Neuronal stem cell (in vitro differentiated cells): ENCODE measurements around the gene MIPEP.
A peak's percentile ranks its signal among the peaks of the same experiment; 100 is the strongest.

Experiments
- DNase-seq: peaks from one replicate; pipeline ENCODE4 v3.0.0-alpha.2; 2013; ENCODE audit warnings: low spot score
- H2AFZ ChIP-seq: one replicate; pipeline ENCODE4 v1.6.1; 2013; ENCODE audit warnings: mild to moderate bottlenecking, low read length, inconsistent platforms
- H2AK5ac ChIP-seq: 2 replicates; pipeline ENCODE4 v1.6.1; 2013; ENCODE audit warnings: low read depth, mild to moderate bottlenecking, inconsistent platforms, low read length, moderate library complexity, mixed read lengths
- H2BK120ac ChIP-seq: 2 replicates; pipeline ENCODE4 v1.6.1; 2013; ENCODE audit warnings: low read depth, mild to moderate bottlenecking, inconsistent platforms, low read length, moderate library complexity, mixed read lengths
- H2BK12ac ChIP-seq: one replicate; pipeline ENCODE4 v1.6.1; 2013; ENCODE audit warnings: low read length, inconsistent platforms
- H2BK15ac ChIP-seq: 2 replicates; pipeline ENCODE4 v1.6.1; 2013; ENCODE audit warnings: mild to moderate bottlenecking, low read length, inconsistent platforms, mixed read lengths
- H2BK5ac ChIP-seq: one replicate; pipeline ENCODE4 v1.6.1; 2013; ENCODE audit warnings: inconsistent platforms, mild to moderate bottlenecking, low read length, moderate library complexity
- H3K14ac ChIP-seq: one replicate; pipeline ENCODE4 v1.6.1; 2013; ENCODE audit warnings: low read length, inconsistent platforms
- H3K18ac ChIP-seq: 2 replicates; pipeline ENCODE4 v1.6.1; 2013; ENCODE audit warnings: low read length, inconsistent platforms
- H3K23ac ChIP-seq: 2 replicates; pipeline ENCODE4 v1.6.1; 2013; ENCODE audit warnings: low read depth, mild to moderate bottlenecking, mixed read lengths, low read length, inconsistent platforms; ENCODE audit not compliant: poor library complexity
- H3K27ac ChIP-seq: replicated peaks from 3 replicates; pipeline ENCODE4 v1.5.1; 2013; ENCODE audit warnings: low read length, inconsistent platforms
- H3K27me3 ChIP-seq, 3 experiments: 2 replicates each; pipeline ENCODE4 v1.6.1; 2013; ENCODE audit warnings: low read length in 3 of 3, mild to moderate bottlenecking in 2 of 3, inconsistent platforms in 1 of 3, low read depth in 1 of 3, mixed read lengths in 1 of 3, moderate library complexity in 1 of 3; ENCODE audit not compliant: control insufficient read depth in 3 of 3, insufficient read depth in 3 of 3
- H3K36me3 ChIP-seq, 2 donors: replicated peaks in 1 of 2; 2 replicates each; pipeline ENCODE4 v1.6.1; 2013; ENCODE audit warnings: low read length in 2 of 2; ENCODE audit not compliant: control insufficient read depth in 2 of 2, insufficient read depth in 2 of 2
- H3K4ac ChIP-seq: 2 replicates; pipeline ENCODE4 v1.6.1; 2013; ENCODE audit warnings: inconsistent platforms, mild to moderate bottlenecking, low read length, moderate library complexity
- H3K4me1 ChIP-seq, 2 donors: 1 replicate in 1 of 2; 2 replicates in 1 of 2; pipeline ENCODE4 v1.6.1; 2013; ENCODE audit warnings: low read length in 2 of 2, low read depth in 1 of 2; ENCODE audit not compliant: control insufficient read depth in 2 of 2, insufficient read depth in 1 of 2
- H3K4me2 ChIP-seq: one replicate; pipeline ENCODE4 v1.6.1; 2013; ENCODE audit warnings: mild to moderate bottlenecking, low read length, inconsistent platforms; ENCODE audit not compliant: insufficient read depth, poor library complexity, severe bottlenecking
- H3K4me3 ChIP-seq, 2 donors: 2 replicates each; pipeline ENCODE4 v1.5.1; 2013; ENCODE audit warnings: low read length in 2 of 2, mild to moderate bottlenecking in 2 of 2, inconsistent platforms in 1 of 2, moderate library complexity in 1 of 2
- H3K79me1 ChIP-seq: one replicate; pipeline ENCODE4 v1.6.1; 2013; ENCODE audit warnings: low read depth, mild to moderate bottlenecking, inconsistent platforms, low read length, moderate library complexity
- H3K9ac ChIP-seq: one replicate; pipeline ENCODE4 v1.6.1; 2013; ENCODE audit warnings: mild to moderate bottlenecking, low read depth, low read length, inconsistent platforms; ENCODE audit not compliant: poor library complexity
- H3K9me3 ChIP-seq, 2 donors: replicated peaks in 1 of 2; 2 replicates each; pipeline versions ENCODE3 to v1.6.1; 2013; ENCODE audit warnings: low read length in 2 of 2, mild to moderate bottlenecking in 2 of 2, inconsistent platforms in 1 of 2, low read depth in 1 of 2, mixed read lengths in 1 of 2, moderate library complexity in 1 of 2; ENCODE audit not compliant: control insufficient read depth in 2 of 2, insufficient read depth in 1 of 2
- H4K8ac ChIP-seq: one replicate; pipeline ENCODE4 v1.6.1; 2013; ENCODE audit warnings: low read depth, mild to moderate bottlenecking, inconsistent platforms, low read length, moderate library complexity
- H4K91ac ChIP-seq: one replicate; pipeline ENCODE4 v1.6.1; 2013; ENCODE audit warnings: low read length, low read depth, mild to moderate bottlenecking, inconsistent platforms; ENCODE audit not compliant: poor library complexity
- WGBS, 2 donors: extraction: QIAGEN DNeasy Blood & Tissue Kit; methylation state at CpG; one replicate each; pipeline ENCODE4 v1.1.7; 2013; ENCODE audit warnings: missing lambda C conversion rate in 2 of 2, mixed read lengths in 1 of 2; ENCODE audit not compliant: insufficient read length in 2 of 2, insufficient replicate concordance in 1 of 2; ENCODE audit errors: extremely low coverage in 2 of 2; 5-methylcytosine and 5-hydroxymethylcytosine counted together

The MIPEP gene

GRCh38 chr13:23770428-23770827 lies 118.8 kb downstream of the MIPEP start:
- Histone ChIP-seq H4K91ac (no peak overlapping the region), H2BK15ac (no peak overlapping the region), H3K14ac (no peak overlapping the region), H3K27ac (no peak overlapping the region), H3K79me1 (no peaks in the 10 kb centered on the region), H2AK5ac (no peak overlapping the region), H2BK5ac (no peak overlapping the region), H3K27me3 (no peaks in the 10 kb centered on the region), H3K4ac (no peak overlapping the region), H4K8ac (no peak overlapping the region), H3K23ac (no peak overlapping the region), H3K9ac (no peak overlapping the region), H2BK120ac (no peak overlapping the region), H2BK12ac (no peak overlapping the region), H3K36me3 (no peaks in the 10 kb centered on the region), H3K4me1 (no peaks in the 10 kb centered on the region), H3K4me3 (no peak overlapping the region), H3K9me3 (no peaks in the 10 kb centered on the region), H3K18ac (no peak overlapping the region), H3K4me2 (no peak overlapping the region), H2AFZ (no peak overlapping the region)
- no CpG with 5 or more reads among the region's 4 CpGs for WGBS, 2 donors
- DNase-seq, result no peak

GRCh38 chr13:23769401-23769800 lies 119.8 kb downstream of the MIPEP start:
- H3K9ac ChIP-seq, result no peak overlapping the region
- no peak overlapping the region for H3K4me2 ChIP-seq
- H2BK15ac ChIP-seq, result no peak overlapping the region
- no peak overlapping the region for H2AK5ac ChIP-seq
- H3K23ac ChIP-seq, result no peak overlapping the region
- no peaks in the 10 kb centered on the region for H3K4me1 ChIP-seq
- no peak overlapping the region for H2BK120ac ChIP-seq
- H2BK12ac ChIP-seq, result no peak overlapping the region
- no peak overlapping the region for H3K4ac ChIP-seq
- no peaks in the 10 kb centered on the region for H3K9me3 ChIP-seq
- DNase-seq, result no peak
- H4K8ac ChIP-seq, result no peak overlapping the region
- no peak overlapping the region for H4K91ac ChIP-seq
- no peaks in the 10 kb centered on the region for H3K79me1 ChIP-seq
- WGBS, 2 donors, result no CpG with 5 or more reads among the region's 3 CpGs
- no peaks in the 10 kb centered on the region for H3K36me3 ChIP-seq
- H3K27me3 ChIP-seq, result no peaks in the 10 kb centered on the region
- no peak overlapping the region for H3K27ac ChIP-seq
- H2AFZ ChIP-seq, result no peak overlapping the region
- H2BK5ac ChIP-seq, result no peak overlapping the region
- no peak overlapping the region for H3K14ac ChIP-seq
- no peak overlapping the region for H3K18ac ChIP-seq
- no peak overlapping the region for H3K4me3 ChIP-seq

GRCh38 chr13:23767838-23768237 lies 121.4 kb downstream of the MIPEP start:
- H4K8ac ChIP-seq, result no peak overlapping the region
- H2BK5ac ChIP-seq, result no peak overlapping the region
- no peak overlapping the region for H2BK15ac ChIP-seq
- no peaks in the 10 kb centered on the region for H3K4me1 ChIP-seq
- H3K36me3 ChIP-seq, result no peaks in the 10 kb centered on the region
- H2BK12ac ChIP-seq, result no peak overlapping the region
- H4K91ac ChIP-seq, result no peak overlapping the region
- H3K18ac ChIP-seq, result no peak overlapping the region
- no peak overlapping the region for H3K23ac ChIP-seq
- H3K4me2 ChIP-seq, result no peak overlapping the region
- H3K27me3 ChIP-seq, result no peaks in the 10 kb centered on the region
- WGBS, 2 donors, result no CpG with 5 or more reads among the region's 7 CpGs
- H2BK120ac ChIP-seq, result no peak overlapping the region
- no peak overlapping the region for H3K9ac ChIP-seq
- H3K27ac ChIP-seq, result no peak overlapping the region
- no peak overlapping the region for H3K4ac ChIP-seq
- no peak overlapping the region for H3K4me3 ChIP-seq
- no peak for DNase-seq
- H3K9me3 ChIP-seq, result no peaks in the 10 kb centered on the region
- no peak overlapping the region for H2AK5ac ChIP-seq
- no peak overlapping the region for H3K14ac ChIP-seq
- no peak overlapping the region for H2AFZ ChIP-seq
- no peaks in the 10 kb centered on the region for H3K79me1 ChIP-seq

GRCh38 chr13:23766939-23767338 lies 122.3 kb downstream of the MIPEP start:
- Histone ChIP-seq H3K14ac (no peak overlapping the region), H3K4me2 (no peak overlapping the region), H3K4me1 (no peaks in the 10 kb centered on the region), H2BK15ac (no peak overlapping the region), H4K8ac (no peak overlapping the region), H3K27ac (no peak overlapping the region), H2BK120ac (no peak overlapping the region), H3K4ac (no peak overlapping the region), H2BK12ac (no peak overlapping the region), H3K4me3 (no peak overlapping the region), H2AK5ac (no peak overlapping the region), H3K9ac (no peak overlapping the region), H3K23ac (no peak overlapping the region), H3K79me1 (no peaks in the 10 kb centered on the region), H2AFZ (no peak overlapping the region), H3K36me3 (no peaks in the 10 kb centered on the region), H2BK5ac (no peak overlapping the region), H4K91ac (no peak overlapping the region), H3K27me3 (no peaks in the 10 kb centered on the region), H3K9me3 (peaks cover 0 to 2% of the 10 kb centered on the region in 2 donors), H3K18ac (peak overlapping the region; percentile 40)
- no peak for DNase-seq
- no CpG with 5 or more reads among the region's 1 CpG for WGBS, 2 donors
